C4-2B (cell line): Measurements from ENCODE around the gene LNPEP.

Experiments used
- ZFX ChIP-seq: fragments of 450-650 bp; IDR thresholded peaks from 2 replicates; pipeline ENCODE4 v1.6.1; 2017
- TF ChIP-seq, protein P1 (sequence below): fragments of 450-650 bp; conservative IDR thresholded peaks from 2 replicates; pipeline ENCODE4 v1.5.1; 2017; ENCODE audit warnings: mild to moderate bottlenecking

DNA sequence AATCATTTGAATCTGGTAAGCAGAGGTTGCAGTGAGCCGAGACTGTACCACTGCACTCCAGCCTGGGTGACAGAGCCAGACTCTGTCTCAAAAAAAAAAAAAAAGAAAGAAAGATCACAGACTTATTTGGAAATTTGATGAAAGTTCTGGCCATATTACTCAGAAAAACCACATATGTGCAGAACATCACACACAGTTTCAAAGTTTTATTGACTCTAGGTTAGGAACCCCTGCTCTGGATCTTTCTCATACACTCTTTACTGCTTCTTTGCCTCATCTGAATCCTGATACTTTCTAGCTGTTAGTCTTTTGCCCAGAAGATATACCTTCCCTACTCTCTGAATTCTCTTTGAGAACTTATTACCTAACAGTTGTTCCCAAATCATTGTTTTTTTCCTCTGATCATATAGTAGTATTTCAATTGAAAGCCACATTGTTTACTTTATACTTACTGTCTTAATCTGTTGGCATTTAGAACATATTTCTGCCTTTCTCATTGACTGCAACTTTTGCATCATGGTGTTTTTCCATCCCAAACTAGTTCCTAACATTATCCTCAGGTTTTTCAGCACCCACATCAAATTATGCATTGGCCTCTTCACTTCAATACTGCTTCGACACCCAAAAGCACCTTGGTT, 68.7 kb downstream of the LNPEP start:
- TF ChIP-seq, protein P1, sequence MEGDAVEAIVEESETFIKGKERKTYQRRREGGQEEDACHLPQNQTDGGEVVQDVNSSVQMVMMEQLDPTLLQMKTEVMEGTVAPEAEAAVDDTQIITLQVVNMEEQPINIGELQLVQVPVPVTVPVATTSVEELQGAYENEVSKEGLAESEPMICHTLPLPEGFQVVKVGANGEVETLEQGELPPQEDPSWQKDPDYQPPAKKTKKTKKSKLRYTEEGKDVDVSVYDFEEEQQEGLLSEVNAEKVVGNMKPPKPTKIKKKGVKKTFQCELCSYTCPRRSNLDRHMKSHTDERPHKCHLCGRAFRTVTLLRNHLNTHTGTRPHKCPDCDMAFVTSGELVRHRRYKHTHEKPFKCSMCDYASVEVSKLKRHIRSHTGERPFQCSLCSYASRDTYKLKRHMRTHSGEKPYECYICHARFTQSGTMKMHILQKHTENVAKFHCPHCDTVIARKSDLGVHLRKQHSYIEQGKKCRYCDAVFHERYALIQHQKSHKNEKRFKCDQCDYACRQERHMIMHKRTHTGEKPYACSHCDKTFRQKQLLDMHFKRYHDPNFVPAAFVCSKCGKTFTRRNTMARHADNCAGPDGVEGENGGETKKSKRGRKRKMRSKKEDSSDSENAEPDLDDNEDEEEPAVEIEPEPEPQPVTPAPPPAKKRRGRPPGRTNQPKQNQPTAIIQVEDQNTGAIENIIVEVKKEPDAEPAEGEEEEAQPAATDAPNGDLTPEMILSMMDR, result no peak
- no peak for TF ChIP-seq ZFX
